Measurements from ENCODE around the gene LARGE1.

GRCh38 chr22:33272180-33272579 lies 648.1 kb downstream of the LARGE1 start:
- TF ChIP-seq CTCF (IDR thresholded peaks at IDR 0.05) (no peak), REST (IDR thresholded peaks at IDR 0.05; ENCODE audit: insufficient read depth in 1 of 2, low read depth in 2 of 2, low read length in 1 of 2) (no peak)

Data from Panc1 (cell line).